Astrocyte of the cerebellum (primary cell): ENCODE data around the gene MROH8.

Experiments used
- DNase-seq: peaks from one replicate; pipeline ENCODE4 v3.0.0-alpha.2; 2011; ENCODE audit warnings: low read depth
- H3K4me3 ChIP-seq: 2 replicates; pipeline ENCODE4 v1.5.1; 2011; ENCODE audit warnings: mild to moderate bottlenecking, low read depth, low read length, moderate library complexity
- in situ Hi-C: cut with HindIII; loops from 2 replicates; pipeline ENCODE4 v1.10.0; 2017; ENCODE audit warnings: low sequenced_read_pairs
- TF ChIP-seq, protein P1 (sequence below): IDR thresholded peaks from 2 replicates; pipeline ENCODE4 v1.5.1; 2012; ENCODE audit warnings: low read length, low read depth, moderate library complexity, mild to moderate bottlenecking; ENCODE audit errors: missing control alignments

Gene MROH8

DNA sequence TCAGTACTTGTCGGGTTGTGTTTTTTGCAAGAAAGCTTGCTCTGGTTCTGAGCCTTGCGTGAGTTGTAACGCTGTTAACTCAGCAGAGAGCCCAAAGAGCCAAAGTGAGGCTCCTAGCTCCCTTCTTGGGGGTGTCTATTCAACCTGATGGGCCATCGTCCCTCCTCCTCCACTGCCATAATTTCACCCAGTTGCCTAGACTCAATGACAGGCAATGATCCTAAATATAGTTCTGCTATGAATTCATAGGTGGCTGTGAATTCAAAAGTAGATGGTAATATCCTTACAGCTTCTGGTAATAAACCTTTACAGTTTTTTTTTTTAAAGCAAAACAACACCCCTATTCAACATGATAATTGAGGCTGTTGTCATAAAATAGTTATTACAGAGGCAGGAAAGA is 42.7 kb upstream of the MROH8 start:
- in situ Hi-C loops = no loop called here

DNA sequence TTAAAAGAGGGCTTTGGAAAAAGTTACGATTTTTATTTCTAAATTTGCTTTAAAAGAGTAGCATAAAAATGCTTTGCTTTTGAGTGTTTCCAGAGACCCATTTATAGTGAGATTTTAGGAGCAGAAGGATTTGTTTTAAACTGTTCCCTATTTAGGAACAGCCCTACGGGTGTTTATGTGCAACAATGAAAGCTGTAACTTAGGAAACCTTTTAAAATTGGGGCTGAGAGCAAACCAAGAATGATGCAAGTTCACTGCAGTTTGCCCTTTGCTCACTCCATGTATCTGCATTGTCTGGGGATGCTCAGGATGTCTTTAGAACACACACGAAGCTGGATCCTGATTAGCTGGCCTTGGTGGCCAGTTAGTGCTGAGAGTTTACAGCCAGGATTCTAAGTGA is 41.4 kb upstream of the MROH8 start:
- H3K4me3 ChIP-seq = no peak overlapping the region
- in situ Hi-C loops = no loop called here
- TF ChIP-seq, protein P1, sequence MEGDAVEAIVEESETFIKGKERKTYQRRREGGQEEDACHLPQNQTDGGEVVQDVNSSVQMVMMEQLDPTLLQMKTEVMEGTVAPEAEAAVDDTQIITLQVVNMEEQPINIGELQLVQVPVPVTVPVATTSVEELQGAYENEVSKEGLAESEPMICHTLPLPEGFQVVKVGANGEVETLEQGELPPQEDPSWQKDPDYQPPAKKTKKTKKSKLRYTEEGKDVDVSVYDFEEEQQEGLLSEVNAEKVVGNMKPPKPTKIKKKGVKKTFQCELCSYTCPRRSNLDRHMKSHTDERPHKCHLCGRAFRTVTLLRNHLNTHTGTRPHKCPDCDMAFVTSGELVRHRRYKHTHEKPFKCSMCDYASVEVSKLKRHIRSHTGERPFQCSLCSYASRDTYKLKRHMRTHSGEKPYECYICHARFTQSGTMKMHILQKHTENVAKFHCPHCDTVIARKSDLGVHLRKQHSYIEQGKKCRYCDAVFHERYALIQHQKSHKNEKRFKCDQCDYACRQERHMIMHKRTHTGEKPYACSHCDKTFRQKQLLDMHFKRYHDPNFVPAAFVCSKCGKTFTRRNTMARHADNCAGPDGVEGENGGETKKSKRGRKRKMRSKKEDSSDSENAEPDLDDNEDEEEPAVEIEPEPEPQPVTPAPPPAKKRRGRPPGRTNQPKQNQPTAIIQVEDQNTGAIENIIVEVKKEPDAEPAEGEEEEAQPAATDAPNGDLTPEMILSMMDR = no peak
- DNase-seq = no peak

More for the DNA sequence above, 42.7 kb upstream of the MROH8 start:
- TF ChIP-seq, protein P1 = no peak
- no peak overlapping the region for H3K4me3 ChIP-seq
- no peak for DNase-seq

DNA sequence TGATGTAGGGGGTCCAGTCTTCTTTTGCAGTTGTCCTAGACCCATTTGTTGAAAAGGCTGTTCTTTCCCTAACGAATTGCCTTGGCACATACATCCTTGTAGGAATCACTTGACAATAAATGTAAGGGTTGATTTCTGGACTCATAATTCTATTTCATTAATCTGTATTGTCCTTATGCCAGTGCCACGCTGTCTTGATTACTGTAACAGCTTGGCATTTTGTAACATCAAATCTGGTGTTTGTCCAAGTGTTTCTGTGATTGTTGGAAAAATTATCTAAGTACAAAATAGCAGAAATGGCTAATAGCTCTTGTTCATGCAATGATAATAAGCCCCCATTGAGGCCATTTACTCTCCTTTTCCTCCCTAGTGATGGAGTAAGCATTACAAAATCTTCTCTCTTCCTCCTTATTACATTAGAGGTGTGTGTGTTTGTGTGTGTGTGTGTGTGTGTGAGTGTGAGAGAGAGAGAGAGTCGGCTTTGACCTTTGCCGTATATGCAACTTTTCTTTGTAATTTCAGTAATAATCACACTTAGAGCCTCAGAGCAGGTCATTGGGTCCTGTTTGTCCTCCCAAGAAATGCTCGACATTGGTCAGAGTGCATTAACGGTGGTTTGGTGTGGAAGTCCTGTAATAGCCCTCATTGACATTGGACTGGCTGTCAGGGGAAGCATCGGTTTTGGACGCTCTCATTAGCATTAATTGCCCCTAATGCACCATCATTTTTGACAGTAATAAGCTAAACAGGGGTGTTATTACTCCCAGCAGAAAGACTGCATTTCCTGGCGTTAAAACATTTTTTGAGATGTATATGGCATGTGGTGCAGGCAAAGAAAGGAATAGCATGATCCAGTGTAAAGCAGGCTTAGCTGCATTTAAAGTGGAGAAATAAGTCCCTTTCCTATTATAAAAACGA is 40.7 kb upstream of the MROH8 start:
- no peak for DNase-seq
- TF ChIP-seq, protein P1 = no peak
- in situ Hi-C loops = no loop called here
- H3K4me3 ChIP-seq = no peak overlapping the region

DNA sequence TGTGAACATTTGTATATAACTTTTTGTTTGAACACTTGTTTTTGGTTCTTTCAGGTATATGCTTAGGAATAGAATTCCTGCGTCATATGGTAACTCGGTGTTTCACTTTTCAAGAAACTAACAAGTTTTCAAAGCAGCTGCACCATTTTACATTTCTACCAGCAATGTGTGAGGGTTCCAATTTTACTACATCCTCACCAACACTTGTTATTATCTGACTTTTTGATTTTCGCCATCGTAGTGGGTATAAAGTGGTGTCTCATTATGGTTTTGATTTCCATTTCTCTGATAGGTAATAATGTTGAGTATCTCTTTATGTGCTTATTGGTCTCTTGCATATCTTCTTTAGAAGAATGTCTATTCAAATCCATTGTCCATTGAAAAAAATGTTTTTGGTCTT is 39.6 kb upstream of the MROH8 start:
- no peak for DNase-seq
- in situ Hi-C loops = no loop called here
- TF ChIP-seq, protein P1 = no peak
- no peak overlapping the region for H3K4me3 ChIP-seq

DNA sequence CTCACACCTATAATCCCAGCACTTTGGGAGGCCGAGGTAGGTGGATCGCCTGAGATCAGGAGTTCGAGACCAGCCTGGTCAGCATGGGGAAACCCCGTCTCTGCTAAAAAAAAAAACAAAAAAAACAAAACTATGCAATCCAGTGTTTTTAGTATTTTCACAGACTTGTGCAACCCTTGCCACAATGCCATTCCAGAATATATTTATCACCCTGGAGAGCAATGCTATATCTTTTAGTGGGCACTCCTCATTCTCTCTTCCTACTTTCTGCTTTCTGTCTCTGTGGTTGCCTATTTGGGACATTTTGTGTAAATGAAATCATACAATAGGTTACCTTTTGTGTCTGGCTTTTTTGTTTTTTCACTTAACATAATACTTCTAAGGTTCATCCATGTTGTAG is 39.1 kb upstream of the MROH8 start:
- TF ChIP-seq, protein P1 = no peak
- DNase-seq = no peak
- in situ Hi-C loops = no loop called here
- no peak overlapping the region for H3K4me3 ChIP-seq

DNA sequence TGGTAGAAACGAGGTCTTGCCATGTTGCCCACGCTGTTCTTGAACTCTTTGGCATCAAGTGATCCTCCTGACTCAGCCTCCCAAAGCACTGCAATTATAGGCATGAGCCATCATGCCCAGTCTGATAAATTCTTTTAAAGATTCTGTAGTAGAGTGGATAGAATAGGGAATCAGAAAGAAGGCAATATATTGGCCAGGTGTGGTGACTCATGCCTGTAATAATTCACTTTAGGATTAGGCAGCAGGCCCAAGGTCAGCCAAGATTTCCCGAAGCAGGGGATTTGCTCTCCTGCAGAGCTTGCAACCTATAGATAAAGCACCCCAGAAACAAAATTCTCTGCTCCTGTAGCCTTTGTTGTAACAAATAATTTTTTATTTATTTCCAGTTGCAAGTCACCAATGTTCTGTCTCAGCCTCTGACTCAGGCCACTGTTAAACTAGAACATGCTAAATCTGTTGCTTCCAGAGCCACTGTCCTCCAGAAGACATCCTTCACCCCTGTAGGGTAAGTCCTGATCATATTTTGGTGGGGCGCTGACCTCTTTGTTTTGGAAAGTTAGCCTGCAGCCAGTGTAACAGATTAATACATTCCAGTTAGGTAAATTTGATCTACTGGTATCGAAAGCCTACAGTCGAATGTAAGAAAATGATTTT is 30.4 kb upstream of the MROH8 start:
- no peak overlapping the region for H3K4me3 ChIP-seq
- in situ Hi-C loops = no loop called here
- TF ChIP-seq, protein P1 = no peak
- DNase-seq = no peak
